Fibroblast of skin of back (primary cell): ENCODE measurements around the gene RHBDD1.

ENCODE experiments used
- DNase-seq: peaks from one replicate; pipeline ENCODE4 v3.0.0-alpha.2; 2013

Gene RHBDD1

GRCh38 chr2:226943862-226944620 is 108.2 kb downstream of the RHBDD1 start:
- DNase-seq, result no peak

GRCh38 chr2:226953206-226953605 is 117.4 kb downstream of the RHBDD1 start:
- no peak for DNase-seq

- DNase-seq, result no peak
Measured at GRCh38 chr2:226953826-226954225, 118.0 kb downstream of the RHBDD1 start.

- no peak for DNase-seq
Measured at GRCh38 chr2:226956659-226957058, 120.8 kb downstream of the RHBDD1 start.

DNA sequence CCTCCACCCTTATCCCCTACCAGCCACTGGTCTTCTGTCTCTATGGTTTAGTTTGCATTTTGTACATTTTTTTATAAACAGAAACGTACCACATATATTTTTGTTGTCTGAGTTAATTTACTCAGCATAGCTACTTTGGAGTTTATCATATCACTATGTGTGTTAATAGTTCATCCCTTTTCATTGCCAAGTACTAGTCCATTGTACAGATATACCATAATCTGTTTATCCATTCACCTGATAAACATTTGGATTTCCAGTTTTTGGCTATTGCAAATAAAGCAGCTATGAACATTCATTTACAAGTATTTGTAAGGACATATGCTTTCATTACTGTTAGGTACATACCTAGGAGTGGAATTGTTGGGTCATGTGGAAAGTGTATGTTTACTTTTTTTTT is 123.6 kb downstream of the RHBDD1 start:
- no peak for DNase-seq

- DNase-seq, result no peak
Measured at GRCh38 chr2:226962176-226962773, 126.4 kb downstream of the RHBDD1 start.

DNA sequence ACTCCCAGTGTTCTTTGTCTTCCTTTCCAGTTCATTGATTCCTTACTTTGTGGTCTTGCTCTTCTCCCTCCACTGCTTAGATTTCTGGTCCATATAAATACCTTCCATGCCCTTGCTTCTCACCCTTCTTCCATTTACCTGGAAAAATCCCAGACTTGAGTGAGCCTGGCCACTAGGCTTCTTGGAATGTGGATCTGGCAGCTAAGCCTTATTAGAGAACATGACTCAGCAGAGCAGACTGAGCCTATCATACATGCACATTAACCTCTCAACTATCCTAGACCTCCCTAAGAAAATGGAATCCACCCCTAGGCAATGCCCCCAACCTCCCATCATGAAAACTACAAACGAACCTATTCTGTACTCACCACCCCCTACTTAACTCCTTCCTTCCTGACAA is 127.7 kb downstream of the RHBDD1 start:
- peak; percentile 66 for DNase-seq

- no peak for DNase-seq
Measured at GRCh38 chr2:226965376-226965775, 129.5 kb downstream of the RHBDD1 start.

GRCh38 chr2:226969417-226970080 is 133.7 kb downstream of the RHBDD1 start:
- DNase-seq, result peak; percentile 82

DNA sequence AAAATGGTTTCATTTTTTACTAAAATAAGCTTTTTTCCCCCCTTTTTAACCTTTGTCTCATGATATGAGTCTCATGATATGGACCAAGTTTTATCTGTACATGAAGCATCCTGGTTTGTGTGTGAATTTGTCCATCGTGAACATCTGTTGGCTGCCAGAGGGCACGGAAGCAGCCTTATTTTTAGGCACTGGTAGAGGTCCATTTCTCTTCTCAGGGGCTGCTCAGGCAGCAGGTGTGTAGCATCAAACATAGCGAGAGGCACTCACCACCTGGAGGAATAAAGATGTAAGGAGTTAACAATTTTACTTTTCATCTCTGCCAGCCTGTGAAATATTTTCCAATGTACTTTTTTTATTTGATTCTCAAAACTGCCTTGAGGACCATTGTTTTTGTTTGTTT is 134.5 kb downstream of the RHBDD1 start:
- DNase-seq, result no peak

DNA sequence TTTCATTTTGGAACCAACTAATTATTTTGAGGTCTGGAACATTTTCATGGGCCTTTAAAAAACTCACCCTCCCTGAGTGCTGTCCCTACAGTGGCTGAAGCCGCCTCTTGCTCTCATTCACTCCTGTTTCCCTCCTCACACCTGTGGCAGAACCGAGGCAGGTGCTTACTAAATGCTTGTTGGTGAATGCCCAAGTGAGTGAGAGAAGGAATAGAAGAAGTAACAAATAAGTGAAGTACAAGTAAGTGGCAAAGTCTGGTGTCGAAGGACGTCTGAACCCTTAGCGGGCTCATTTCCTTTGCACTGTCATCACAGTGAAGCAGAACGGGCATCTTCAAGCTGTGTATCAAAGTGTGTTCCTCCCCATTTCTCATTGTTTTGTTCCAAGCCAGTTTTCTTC is 135.2 kb downstream of the RHBDD1 start:
- DNase-seq, result no peak

GRCh38 chr2:226971770-226972169 is 135.9 kb downstream of the RHBDD1 start:
- DNase-seq, result no peak

DNA sequence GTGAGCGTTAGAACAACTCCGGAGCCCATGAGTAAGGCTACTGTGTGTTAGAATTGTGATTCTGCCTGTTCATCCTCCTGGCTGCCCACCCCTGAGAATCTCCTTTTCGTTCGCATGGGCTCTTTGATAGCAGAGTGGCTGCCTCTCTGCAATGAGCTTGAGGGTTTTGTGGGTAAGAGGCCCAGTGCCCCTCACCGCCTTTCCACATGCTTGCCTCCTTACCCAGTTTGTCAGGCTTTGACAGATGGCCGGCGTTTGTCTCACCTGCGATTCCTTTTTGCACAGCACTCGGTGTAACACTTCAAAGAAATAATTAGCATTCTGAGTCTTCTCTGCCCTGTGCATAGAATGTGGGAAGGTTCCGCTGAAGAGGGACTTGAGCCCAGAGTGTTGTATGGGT is 138.0 kb downstream of the RHBDD1 start:
- no peak for DNase-seq

DNA sequence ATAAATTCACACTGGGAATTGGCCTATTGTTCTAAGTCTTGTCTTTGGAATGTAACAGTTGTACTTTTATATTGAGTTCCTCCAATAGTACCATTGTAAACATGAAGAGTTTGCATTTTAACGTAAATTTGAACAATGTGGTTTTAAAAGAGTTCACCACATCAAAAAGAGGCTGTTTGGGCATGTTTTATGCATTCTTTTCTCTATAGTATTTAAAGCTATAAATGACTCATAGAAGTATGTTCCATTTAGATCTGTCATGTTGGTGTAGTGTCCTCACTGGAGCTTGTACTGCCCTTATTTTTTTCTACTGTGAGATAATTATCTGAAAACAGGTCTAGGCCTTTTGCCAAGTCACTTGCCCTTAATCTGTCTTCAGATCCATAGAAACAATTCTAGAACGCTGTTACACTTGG is 141.9 kb downstream of the RHBDD1 start:
- DNase-seq, result peak; percentile 86

DNA sequence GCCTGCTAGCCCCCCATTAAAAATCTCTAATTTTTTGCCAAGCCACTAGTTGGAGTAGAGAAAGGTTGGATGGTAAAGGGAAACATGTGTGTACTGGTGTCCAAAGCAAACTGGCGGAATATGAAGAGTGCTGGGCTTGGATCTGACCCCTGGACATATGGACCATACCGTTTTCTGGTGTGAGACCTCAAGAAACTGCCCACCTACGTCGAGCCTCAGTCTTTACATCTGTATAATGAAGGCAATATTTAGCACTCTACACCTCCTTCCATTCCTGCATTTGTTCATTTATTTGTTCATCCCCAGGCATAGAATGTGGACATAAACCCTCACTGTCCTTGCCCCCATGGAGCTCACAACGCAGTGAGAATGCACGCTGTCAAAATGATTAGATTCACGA is 142.4 kb downstream of the RHBDD1 start:
- DNase-seq, result no peak

- no peak for DNase-seq
Measured at GRCh38 chr2:226979004-226979403, 143.2 kb downstream of the RHBDD1 start.

DNA sequence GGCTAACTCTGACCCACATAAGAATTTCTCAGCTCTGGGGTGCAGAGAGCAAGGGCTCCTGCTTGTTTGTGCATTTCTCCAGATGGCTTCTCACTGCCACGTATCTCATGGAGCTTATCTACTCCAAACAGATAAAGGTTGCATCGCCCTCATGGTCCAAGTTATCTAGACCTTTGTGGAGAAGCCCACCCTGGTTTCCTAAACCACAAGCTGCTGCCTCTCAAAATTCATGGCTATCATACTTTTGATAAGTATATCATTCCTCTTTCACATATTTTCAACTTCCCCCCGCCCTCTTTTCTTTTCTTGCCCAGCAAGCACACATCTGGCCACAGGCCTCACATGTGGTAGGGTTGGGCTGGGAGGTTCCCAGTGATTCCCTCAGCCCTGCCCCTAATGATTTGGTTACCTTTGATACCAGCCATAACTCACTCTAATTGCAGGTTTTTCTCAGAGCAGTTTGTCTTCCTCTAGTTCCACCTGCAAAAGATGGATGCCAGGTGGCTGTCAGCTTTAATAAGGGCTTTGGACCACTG is 146.0 kb downstream of the RHBDD1 start:
- no peak for DNase-seq

- DNase-seq, result no peak
Measured at GRCh38 chr2:226983895-226984749, 148.3 kb downstream of the RHBDD1 start.

DNA sequence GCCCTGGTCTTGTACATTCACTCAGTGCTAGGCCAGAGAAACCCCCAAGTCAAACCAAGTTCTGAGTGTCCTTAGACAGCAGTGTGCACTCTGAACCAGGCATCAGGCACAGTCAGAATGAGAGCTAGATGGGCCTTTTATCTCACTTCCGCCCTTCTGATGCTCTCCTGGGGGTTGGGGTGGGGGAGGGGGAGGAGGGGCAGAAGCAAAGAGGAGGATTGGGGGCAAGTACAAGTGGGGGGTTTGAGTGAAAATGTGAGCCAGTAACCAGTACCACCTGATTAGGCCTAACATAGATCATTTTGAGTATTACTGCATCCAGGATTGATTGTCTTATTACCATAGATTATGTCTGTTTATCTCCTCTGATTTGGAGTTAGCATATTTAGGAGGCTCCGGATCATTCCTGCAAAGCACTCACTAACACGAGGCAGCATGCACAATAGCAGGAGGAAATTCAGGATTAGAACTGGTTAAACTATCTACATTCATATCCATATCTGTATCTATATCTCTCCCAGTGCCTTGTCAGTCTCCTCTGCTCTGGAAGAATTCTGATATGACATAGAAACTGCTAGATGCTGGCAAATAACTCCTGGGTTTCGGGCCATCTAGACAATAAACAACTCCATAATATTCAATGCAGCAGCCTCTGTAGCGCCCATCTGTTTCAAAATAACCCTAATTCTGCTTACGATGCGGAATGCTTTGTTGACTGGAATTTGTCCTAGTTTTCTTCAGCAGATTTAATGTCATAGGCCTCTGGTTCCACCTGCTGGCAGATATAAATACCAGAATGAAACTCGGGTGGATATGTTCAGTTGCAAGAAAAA is 149.1 kb downstream of the RHBDD1 start:
- DNase-seq, result peak; percentile 75

GRCh38 chr2:226985583-226985946 is 149.7 kb downstream of the RHBDD1 start:
- no peak for DNase-seq

DNA sequence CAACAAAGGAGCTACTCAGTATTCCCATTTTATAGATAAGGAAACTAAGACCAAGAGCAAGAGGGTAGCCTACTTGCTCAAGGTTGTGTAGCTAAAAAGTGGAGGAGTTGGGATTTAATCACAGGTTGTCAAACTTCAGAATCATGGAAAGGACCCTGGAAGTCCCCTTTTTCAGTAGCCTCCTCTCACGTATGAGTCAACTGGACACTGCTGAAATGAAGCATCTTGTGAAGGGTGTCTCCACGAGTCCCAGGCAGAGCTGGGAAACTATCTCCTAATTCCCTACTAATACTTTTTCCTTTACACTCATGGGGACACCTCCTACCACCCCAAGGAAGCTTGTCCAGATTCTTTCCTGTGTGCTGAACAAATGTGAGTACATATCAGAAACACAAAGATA is 155.8 kb downstream of the RHBDD1 start:
- no peak for DNase-seq

DNA sequence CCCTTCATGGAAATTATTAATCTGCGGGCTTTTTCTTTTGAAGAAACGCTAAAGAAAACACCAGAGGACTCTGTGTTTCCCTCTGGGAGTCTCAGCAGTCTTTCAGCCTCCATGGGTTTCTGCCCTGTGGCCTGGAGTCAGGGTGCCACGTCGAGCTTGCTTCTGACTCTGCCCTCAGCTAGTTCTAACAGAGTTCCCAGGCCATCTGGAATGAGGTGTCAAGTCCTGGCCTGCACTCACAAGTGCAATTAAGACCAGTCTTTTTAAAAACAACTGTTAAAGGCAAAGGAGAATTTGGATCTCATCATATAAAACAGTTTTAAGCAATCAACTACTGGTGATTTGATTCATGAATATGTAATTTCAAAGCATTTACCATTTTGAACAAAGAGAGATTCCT is 157.3 kb downstream of the RHBDD1 start:
- DNase-seq, result no peak
